Measurements from ENCODE around the gene ADGRV1.

ADGRV1 gene

GRCh38 chr5:90585337-90585986, 26.9 kb downstream of the ADGRV1 start:
- TF ChIP-seq CTCF (IDR thresholded peaks at IDR 0.05), result no peak

GRCh38 chr5:90586469-90586868, 27.9 kb downstream of the ADGRV1 start:
- no peak for TF ChIP-seq CTCF (IDR thresholded peaks at IDR 0.05)

GRCh38 chr5:90590170-90590569, 31.6 kb downstream of the ADGRV1 start:
- no peak for TF ChIP-seq CTCF (IDR thresholded peaks at IDR 0.05)

GRCh38 chr5:90598293-90598692, 39.7 kb downstream of the ADGRV1 start:
- no peak for TF ChIP-seq CTCF (IDR thresholded peaks at IDR 0.05)

GRCh38 chr5:90601468-90601867, 42.9 kb downstream of the ADGRV1 start:
- no peak for TF ChIP-seq CTCF (IDR thresholded peaks at IDR 0.05)

- TF ChIP-seq CTCF (IDR thresholded peaks at IDR 0.05), result no peak
Measured at GRCh38 chr5:90602681-90603080, 44.1 kb downstream of the ADGRV1 start.

- TF ChIP-seq CTCF (IDR thresholded peaks at IDR 0.05), result peak; percentile 56
Measured at GRCh38 chr5:90606539-90606938, 47.9 kb downstream of the ADGRV1 start.

GRCh38 chr5:90612919-90613318, 54.3 kb downstream of the ADGRV1 start:
- no peak for TF ChIP-seq CTCF (IDR thresholded peaks at IDR 0.05)
